ENCODE data around the gene CAT.

DNA sequence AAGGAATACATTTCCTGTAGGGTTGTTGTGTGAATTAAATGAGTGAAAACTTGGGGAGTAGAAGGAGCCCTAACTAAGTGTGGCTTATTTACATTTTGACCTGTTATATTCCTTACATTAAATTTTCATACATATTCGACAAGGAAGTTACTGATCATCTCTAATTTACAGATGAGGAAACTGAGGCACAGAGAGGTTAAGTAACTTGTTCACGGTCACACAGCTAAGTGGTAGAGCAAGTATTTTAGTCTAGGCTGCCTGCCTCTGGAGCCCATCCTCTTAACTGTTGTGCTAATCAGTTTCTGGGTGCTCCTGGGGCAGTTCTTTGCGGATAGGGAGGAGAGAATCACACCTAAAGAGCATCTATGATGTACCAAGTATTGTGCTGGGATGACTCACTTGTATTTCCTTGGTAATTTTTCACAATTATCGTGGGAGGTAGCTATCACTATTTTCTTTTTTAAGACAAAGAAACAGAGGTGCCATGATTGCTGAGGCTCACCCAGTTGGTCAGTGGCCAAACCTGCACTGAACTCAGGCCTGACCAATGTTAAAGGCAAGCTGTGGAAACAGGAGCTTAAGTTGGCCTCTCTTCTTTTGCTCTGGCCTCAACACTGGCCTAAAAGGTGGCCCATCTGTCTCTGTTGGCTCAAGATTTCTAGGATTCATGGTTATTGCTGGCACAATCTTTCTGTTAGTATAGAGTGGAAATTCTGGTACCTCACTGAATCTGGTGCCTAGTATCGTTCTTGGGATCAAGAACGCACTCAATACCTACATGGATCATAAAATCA lies 77.7 kb downstream of the CAT start:
- TF ChIP-seq EZH2 (IDR thresholded peaks at IDR 0.05) (no peak), POLR2AphosphoS5 (IDR thresholded peaks at IDR 0.05; ENCODE audit: borderline replicate concordance, low read depth, low read length) (no peak), FOXP2 (optimal IDR thresholded peaks at IDR 0.05; ENCODE audit: control extremely low read depth, extremely low read length, insufficient read depth) (no peak)
